8988T (cell line): ENCODE data around the gene NGDN.
"Not testable (repeated sequence)": the region's sequence is repeated elsewhere in the genome, so short reads cannot be mapped to it uniquely, and the experiment has no call there.

ENCODE experiments used
- DNase-seq: peaks from one replicate; pipeline ENCODE4 v3.0.0; 2011

Gene NGDN

DNA sequence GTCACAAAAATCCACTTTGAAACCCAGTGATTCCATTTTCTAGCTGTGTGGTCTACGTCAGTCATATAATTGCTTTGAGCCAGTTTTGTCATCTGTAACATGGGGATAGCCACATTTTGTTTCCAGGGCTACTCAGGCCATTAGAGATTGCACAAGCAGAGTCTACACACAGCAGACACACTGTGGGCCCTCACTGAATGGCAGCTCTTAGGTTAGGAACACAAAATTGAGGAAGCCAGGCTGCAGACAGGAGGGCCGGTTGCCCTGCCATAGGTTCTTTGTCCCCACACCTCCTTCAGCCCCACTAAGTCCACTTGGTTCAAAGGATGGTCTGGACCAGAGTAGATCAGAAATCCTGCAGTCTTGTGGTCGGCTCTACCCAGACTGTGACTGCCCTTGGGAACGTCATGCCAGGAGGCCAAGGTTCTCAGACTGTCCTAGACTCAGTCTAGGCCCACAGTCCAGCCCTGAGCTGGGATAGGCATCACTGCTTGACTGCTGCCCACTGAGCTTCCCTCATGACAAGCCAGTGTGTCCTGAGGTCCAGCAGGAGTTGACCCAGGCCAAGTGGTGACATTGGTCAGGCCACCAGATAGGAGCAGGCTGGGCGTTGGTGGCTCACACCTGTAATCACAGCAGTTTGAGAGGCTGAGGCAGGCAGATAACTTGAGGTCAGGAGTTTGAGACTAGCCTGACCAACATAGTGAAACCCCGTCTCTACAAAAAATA is 30.2 kb upstream of the NGDN start:
- no peak for DNase-seq

- DNase-seq: no peak
Measured at GRCh38 chr14:23441076-23441475, 28.4 kb upstream of the NGDN start.

DNA sequence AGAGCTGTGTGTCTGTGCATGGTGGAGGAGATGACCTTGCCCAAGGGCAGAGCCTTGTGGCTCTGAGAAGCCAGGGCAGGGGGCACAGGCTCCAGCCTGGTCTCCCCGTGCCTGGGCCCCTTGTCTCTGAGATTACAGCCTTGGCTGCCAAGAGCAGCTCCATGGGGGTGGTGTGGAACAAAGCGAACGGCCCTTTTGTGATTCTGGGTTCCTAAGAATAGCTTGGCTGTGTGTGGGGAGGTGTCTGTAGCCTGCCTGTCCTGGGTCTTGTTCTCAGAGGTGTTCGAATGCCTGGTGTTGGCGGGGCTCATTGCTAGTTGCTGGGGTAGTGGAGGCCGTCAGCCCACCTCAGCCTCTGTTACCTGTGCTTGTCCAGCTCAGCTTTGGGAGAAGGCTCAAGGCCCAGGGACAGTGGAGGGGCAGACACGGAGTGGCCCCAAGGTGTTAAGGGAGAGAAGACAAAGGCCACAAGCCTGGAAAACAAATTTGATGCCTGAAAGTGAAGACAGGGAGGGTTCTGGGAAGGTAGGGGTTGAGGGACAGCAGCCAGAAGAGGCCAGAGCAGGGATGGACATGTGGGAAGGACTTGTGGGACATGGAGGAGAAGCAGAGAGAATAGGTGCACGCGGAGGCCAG is 26.7 kb upstream of the NGDN start:
- no peak for DNase-seq

GRCh38 chr14:23443411-23443812 is 26.1 kb upstream of the NGDN start:
- DNase-seq: no peak

DNA sequence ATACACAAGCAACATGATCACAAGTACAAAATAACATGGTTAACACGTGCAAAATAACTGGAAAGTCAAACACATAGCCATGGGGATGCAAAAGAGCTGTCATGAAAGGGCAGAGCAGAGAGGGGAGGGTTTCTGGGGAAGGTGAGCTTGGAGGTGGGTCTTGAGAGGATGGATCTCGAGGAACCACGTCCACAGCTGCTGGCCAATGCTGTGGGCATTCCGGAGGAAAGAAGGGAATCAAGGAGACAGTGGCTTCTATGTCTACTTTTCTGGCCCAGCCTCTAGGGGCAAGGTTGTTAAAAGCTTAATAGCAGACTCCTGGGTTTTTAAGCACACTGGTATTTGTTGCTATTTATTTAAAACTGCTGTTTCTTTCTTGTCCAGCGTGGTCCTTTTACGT is 25.6 kb upstream of the NGDN start:
- no peak for DNase-seq

GRCh38 chr14:23444314-23444713 is 25.2 kb upstream of the NGDN start:
- DNase-seq: no peak

DNA sequence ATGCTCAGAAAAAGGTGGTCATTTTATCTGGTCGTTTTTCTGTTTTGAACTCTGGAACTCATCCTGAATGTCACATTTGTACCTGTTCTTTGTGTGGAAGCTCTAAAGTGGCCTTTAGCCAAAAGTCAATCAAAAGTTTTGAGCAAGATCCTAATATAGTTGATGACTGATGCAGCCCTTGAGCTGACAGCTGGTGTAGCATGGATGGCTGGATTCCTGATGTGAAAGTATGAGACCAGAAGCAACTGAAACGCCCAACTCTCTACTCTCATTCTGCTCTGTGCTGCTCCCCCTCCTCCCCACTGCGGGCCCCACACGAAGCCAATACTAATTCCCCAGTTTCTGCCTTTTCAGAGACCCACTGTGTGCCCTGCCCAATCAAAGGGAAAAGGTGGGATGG is 23.7 kb upstream of the NGDN start:
- no peak for DNase-seq

DNA sequence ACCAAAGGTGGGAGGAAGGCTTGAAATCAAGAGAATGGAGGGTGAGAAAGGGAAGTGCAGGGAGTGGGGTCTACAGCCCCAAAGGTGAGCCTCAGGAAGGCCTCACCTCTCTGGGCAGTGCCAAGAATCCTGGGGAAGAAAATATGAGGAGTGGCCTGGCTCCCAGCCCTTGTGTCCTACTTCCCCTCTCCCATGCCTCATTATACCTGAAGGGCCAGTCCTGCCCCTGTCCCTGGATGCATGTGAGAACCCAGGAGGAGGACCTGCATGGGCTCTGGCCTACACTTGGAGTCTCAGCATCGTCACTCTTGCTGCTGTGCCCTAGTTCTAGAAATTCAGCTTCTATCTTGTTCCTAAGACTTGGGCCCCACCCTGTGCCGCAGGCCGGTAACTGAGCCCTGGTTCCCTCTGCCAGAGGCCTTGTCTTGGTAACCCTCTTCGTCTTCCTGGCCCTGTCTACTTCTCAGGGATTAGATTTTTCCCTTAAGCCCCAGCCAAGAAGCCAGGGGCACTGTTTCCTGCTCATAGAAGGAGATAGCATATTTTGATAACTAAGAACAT is 23.1 kb upstream of the NGDN start:
- no peak for DNase-seq

- DNase-seq: no peak
Measured at GRCh38 chr14:23447361-23448350, 21.8 kb upstream of the NGDN start.

DNA sequence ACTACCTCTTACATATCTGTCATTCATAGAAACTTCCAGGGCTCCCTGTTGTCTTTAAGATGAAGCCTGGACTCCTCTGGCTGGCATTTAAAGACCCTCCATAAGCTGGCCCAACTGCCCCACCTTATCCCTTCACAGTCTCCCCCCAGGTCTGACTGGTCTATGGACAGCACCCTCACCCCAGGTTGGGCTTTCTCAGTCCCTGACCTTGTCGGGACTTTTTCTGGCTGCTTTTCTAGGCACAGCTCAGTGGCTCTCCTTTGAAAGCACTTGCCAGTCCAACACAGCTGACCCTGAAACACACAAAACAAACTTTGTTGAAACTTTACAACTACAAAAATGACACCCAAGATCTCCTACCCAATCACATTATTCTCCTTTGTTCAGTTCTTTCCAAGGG is 20.2 kb upstream of the NGDN start:
- no peak for DNase-seq

- no peak for DNase-seq
Measured at GRCh38 chr14:23450379-23450778, 19.1 kb upstream of the NGDN start.

- DNase-seq: no peak
Measured at GRCh38 chr14:23452237-23452636, 17.3 kb upstream of the NGDN start.

- DNase-seq: no peak
Measured at GRCh38 chr14:23454445-23454856, 15.1 kb upstream of the NGDN start.

- DNase-seq: not testable (repeated sequence)
Measured at GRCh38 chr14:23456883-23457586, 12.5 kb upstream of the NGDN start.

- no peak for DNase-seq
Measured at GRCh38 chr14:23457587-23458445, 11.7 kb upstream of the NGDN start.

DNA sequence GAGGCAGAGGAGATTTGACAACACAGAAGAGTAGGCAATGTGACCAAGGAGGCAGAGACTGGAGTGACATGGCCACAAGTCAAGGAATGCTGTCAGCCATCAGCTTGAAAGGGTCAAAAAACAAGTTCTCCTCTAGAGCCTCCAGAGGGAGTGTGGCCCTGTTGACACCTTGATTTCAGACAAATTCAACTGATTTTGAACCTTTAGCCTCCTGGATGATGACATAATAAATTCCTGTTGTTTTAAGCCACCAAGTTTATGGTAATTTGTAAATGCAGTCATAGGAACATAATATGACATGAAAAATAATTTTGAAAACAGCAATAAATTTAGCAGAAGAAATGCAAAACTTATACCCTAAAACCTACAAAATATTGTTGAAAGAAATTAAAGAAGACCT is 8.5 kb upstream of the NGDN start:
- no peak for DNase-seq

DNA sequence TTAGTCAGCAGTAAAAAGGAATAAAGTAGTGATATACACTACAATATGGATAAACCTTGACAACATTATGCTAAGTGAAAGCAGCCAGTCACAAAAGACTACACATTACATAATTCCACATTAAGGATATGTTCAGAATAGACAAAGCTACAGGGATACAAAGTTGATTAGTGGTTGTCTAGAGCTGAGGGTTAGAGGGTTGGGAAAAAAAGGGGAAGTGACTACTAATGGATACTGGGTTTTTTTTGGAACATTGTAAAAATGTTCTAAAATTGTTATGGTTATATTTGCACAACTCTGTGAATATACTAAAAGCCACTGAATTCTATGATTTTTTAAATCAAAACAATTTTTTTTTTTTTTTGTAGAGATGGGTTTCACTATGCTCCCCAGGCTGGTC is 4.8 kb upstream of the NGDN start:
- DNase-seq: no peak

GRCh38 chr14:23465261-23465660 is 4.2 kb upstream of the NGDN start:
- DNase-seq: no peak

DNA sequence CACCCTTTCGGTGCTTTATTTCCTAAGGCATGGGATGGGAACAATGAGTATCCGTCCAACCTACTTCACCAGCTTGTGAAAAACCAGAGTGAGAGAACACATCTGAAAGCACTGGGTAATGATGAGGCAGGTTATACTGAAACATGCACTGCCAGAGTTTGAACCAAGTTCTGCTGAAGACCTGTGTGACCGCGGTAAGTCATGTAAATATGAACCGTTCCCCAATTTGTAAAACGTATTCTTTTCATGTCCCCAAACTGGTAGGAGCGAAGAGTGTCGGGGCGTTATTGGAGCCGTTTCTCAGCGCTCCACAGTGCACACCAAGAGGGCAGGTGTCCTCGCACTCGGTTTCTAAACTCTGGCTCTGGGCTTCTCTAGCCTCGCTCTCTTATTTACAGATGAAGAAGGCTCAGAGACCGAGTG is 788 bp upstream of the NGDN start:
- DNase-seq: no peak

- DNase-seq: no peak
Measured at GRCh38 chr14:23469906-23470403, 452 bp downstream of the NGDN start.

DNA sequence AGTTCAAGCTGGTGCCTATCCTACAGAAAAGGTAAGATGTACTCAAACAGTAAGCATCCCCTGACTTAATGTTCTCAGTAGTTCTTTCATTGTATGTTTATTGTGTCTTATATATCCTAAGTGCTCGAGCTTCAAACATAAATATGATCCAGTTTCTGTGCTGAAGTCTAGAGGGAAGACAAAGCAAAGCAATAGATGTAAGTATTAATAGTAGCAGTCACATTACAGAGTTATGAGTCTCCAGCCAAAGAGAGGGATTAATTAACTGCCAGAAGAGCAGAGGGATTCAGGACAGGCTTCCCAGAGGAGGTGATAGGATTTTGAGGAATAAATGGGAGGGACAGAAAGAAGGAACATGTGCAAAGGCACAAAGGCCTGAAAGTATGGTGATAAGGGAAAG is 1.4 kb downstream of the NGDN start:
- DNase-seq: no peak
